ENCODE results near the gene GOLGA7B.

DNA sequence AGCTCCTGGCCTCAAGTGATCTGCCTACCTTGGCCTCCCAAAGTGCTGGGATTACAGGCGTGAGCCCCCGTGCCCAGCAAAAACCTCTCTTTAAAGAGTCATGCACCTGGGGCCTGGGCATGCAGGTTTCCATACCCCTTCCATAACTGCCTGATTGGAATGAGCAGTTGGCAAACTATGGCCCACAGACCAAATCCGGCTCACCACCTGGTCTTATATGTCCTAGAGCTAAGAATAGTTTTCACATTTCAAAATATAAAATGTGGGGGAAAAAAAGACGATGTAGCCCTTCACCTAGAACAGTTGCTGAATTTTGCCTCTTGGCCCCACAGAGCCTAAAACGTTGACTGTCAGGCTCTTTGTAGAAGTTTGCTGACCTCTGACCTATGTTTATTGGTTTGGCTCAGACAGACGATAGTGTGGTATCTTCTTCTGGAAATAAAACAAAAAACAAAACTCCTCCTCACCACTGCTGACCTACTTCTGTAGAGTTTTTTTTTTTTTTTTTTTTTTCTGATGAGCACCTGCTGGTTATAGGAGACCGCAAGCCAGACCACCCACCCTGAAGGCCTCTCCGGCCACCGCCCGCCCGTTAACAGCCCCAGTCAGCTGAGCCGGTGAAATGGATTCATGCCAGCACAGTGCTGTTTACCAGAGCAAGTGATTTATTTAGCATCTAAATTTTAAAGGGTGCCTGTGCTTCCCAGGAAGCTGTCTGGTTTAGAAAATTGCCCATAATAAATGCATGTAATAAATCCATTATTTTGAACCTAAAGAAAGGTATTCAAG lies 44.4 kb upstream of the GOLGA7B start:
- TF ChIP-seq EZH2 (IDR thresholded peaks at IDR 0.05; ENCODE audit: borderline replicate concordance, low read depth, low read length) (no peak), RBM34 (IDR thresholded peaks at IDR 0.05; ENCODE audit: borderline replicate concordance, insufficient read depth, low read length) (no peak), MTA1 (IDR thresholded peaks at IDR 0.05; ENCODE audit: borderline replicate concordance) (no peak), ZKSCAN8 (CRISPR knock-in tag; IDR thresholded peaks at IDR 0.05) (no peak), MTF1 (CRISPR knock-in tag; IDR thresholded peaks at IDR 0.05; ENCODE audit: borderline replicate concordance) (no peak)
- TF ChIP-seq, protein P1, sequence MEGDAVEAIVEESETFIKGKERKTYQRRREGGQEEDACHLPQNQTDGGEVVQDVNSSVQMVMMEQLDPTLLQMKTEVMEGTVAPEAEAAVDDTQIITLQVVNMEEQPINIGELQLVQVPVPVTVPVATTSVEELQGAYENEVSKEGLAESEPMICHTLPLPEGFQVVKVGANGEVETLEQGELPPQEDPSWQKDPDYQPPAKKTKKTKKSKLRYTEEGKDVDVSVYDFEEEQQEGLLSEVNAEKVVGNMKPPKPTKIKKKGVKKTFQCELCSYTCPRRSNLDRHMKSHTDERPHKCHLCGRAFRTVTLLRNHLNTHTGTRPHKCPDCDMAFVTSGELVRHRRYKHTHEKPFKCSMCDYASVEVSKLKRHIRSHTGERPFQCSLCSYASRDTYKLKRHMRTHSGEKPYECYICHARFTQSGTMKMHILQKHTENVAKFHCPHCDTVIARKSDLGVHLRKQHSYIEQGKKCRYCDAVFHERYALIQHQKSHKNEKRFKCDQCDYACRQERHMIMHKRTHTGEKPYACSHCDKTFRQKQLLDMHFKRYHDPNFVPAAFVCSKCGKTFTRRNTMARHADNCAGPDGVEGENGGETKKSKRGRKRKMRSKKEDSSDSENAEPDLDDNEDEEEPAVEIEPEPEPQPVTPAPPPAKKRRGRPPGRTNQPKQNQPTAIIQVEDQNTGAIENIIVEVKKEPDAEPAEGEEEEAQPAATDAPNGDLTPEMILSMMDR (IDR thresholded peaks at IDR 0.05 in 2 of 3, conservative IDR thresholded peaks at IDR 0.05 in 1 of 3; ENCODE audit: insufficient read depth in 2 of 3, low read depth in 1 of 3, low read length in 3 of 3), result no peak

Data from K562 (cell line).